Esophagus squamous epithelium (tissue), 5 donors: ENCODE results near the gene ITGA6. TPM values are rescaled to one million over a fixed set of nuclear protein-coding genes. Genes with fewer than 3 reads are reported as not detected.
"Not testable (repeated sequence)": the region's sequence is repeated elsewhere in the genome, so short reads cannot be mapped to it uniquely, and the experiment has no call there.

ENCODE experiments used
- DNase-seq: peaks from one replicate; lab custom pipeline; 2025; lab: John Stamatoyannopoulos, UW
- H3K27ac ChIP-seq, 4 donors: fragments of 200-600 bp; sonication (generic); one replicate each; pipeline ENCODE4 v1.5.1; 2016 to 2019; ENCODE audit warnings: mild to moderate bottlenecking in 1 of 4
- H3K27me3 ChIP-seq, 4 donors: fragments of 200-600 bp; sonication (generic); 1 replicate in 3 of 4; 2 replicates in 1 of 4; pipeline versions ENCODE4 v1.5.1 to v1.6.0; 2017 to 2021; ENCODE audit warnings: antibody characterized with exemption in 1 of 4
- H3K36me3 ChIP-seq, 3 donors: fragments of 200-600 bp; sonication (generic); one replicate each; pipeline ENCODE4 v1.5.1; 2016 to 2019
- H3K4me1 ChIP-seq, 3 donors: fragments of 200-600 bp; sonication (generic); one replicate each; pipeline ENCODE4 v1.5.1; 2017 to 2019
- H3K4me3 ChIP-seq, 4 donors: fragments of 200-600 bp; sonication (generic); 1 replicate in 3 of 4; 2 replicates in 1 of 4; pipeline ENCODE4 v1.5.1; 2016 to 2019; ENCODE audit warnings: mild to moderate bottlenecking in 2 of 4, moderate library complexity in 1 of 4
- H3K9me3 ChIP-seq, 3 donors: fragments of 200-600 bp; sonication (generic); one replicate each; pipeline ENCODE4 v1.5.1; 2016 to 2019
- POLR2A ChIP-seq, 4 donors: fragments of 450-650 bp; IDR thresholded peaks; one replicate each; pipeline ENCODE4 v1.6.1; 2017; ENCODE audit warnings: antibody characterized with exemption in 4 of 4, mild to moderate bottlenecking in 4 of 4, moderate library complexity in 3 of 4
- WGBS, 2 donors: methylation state at CpG; one replicate each; pipeline ENCODE4 v1.1.5; 2018; 5-methylcytosine and 5-hydroxymethylcytosine counted together
- intact Hi-C: fragments of 100-400 bp; cut with DNase I; formaldehyde crosslinking; loops from one replicate; pipeline ENCODE4 v1.15.0; 2022
- total RNA-seq, 4 donors: library from RNA; depleted of rRNA; stranded (reverse); fragments of >200 nt; gene quantifications; one replicate each; pipeline ENCODE4 v1.1.0, GENCODE V29; 2016
- TF ChIP-seq, protein P1 (sequence below), 6 experiments: fragments of 450-650 bp in 4 of 6; fragments of 200-600 bp in 2 of 6; sonication (generic) in 2 of 6; IDR thresholded peaks; one replicate each; pipeline ENCODE4 v1.5.1; 2016 to 2019; ENCODE audit warnings: antibody characterized with exemption in 6 of 6, mild to moderate bottlenecking in 4 of 6, moderate library complexity in 4 of 6
- donor health status: DM: yes; HTN: yes; CAD: no.

Gene ITGA6
- total RNA-seq, 4 donors from 2014 or later, result 60.0 to 164 (median 105) TPM

DNA sequence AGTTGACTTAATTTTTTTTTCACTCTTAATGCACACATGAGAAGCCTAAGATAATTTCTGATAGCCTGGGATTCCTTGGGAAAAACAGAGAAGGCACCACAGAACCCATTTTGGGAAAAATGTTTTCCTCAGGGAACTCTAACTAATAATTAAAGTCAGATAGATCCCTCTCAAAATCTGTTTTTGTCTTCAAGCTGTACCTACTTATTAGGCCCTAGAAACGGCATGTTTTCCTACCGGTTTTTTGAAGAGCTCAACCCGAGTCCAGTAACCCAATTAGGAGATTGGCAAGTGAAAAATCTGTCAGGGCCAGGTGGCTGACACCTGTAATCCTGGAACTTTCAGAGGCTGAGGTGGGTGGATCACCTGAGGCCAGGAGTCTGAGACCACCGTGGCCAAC lies 112.4 kb downstream of the ITGA6 start:
- intact Hi-C loops, result no loop called here
- Histone ChIP-seq H3K4me1 (no peaks in the 10 kb centered on the region), H3K27me3 (peaks cover 0 to 3% (median 0%) of the 10 kb centered on the region in 4 donors), H3K4me3 (no peak overlapping the region), H3K27ac (no peak overlapping the region), H3K36me3 (no peaks in the 10 kb centered on the region), H3K9me3 (no peaks in the 10 kb centered on the region)
- no peak for TF ChIP-seq POLR2A (IDR thresholded peaks at IDR 0.05)
- TF ChIP-seq, protein P1, sequence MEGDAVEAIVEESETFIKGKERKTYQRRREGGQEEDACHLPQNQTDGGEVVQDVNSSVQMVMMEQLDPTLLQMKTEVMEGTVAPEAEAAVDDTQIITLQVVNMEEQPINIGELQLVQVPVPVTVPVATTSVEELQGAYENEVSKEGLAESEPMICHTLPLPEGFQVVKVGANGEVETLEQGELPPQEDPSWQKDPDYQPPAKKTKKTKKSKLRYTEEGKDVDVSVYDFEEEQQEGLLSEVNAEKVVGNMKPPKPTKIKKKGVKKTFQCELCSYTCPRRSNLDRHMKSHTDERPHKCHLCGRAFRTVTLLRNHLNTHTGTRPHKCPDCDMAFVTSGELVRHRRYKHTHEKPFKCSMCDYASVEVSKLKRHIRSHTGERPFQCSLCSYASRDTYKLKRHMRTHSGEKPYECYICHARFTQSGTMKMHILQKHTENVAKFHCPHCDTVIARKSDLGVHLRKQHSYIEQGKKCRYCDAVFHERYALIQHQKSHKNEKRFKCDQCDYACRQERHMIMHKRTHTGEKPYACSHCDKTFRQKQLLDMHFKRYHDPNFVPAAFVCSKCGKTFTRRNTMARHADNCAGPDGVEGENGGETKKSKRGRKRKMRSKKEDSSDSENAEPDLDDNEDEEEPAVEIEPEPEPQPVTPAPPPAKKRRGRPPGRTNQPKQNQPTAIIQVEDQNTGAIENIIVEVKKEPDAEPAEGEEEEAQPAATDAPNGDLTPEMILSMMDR (IDR thresholded peaks at IDR 0.05), result no peak
- DNase-seq, result no peak
- WGBS, 2 donors, result 76 to 79% methylated on average over 4 of the region's 4 CpGs

DNA sequence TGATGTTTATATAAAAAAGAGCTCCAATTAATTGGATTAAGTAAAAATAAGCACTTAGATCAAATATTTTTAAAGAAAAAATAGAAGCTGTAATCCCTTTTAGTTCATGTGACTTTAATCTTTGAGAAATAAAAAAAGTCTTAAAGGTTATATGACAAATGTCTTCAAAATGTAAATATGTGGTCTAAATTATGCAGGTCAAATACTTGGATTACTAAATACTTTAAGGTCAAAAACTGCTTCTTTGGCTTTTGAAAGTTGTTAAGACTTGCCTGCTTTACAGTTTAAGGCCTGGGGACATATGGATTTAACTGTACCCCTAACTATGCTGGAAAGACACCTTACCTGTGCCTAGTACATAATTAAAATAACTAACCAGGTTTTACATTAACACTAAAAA lies 113.0 kb downstream of the ITGA6 start:
- DNase-seq, result no peak
- Histone ChIP-seq H3K4me3 (no peak overlapping the region), H3K36me3 (no peaks in the 10 kb centered on the region), H3K9me3 (no peaks in the 10 kb centered on the region), H3K4me1 (peaks cover 0 to 4% (median 0%) of the 10 kb centered on the region in 3 donors), H3K27me3 (peaks cover 0 to 3% (median 0%) of the 10 kb centered on the region in 4 donors), H3K27ac (no peak overlapping the region)
- TF ChIP-seq, protein P1 (IDR thresholded peaks at IDR 0.05), result no peak
- no peak for TF ChIP-seq POLR2A (IDR thresholded peaks at IDR 0.05)
- intact Hi-C loops, result no loop called here

DNA sequence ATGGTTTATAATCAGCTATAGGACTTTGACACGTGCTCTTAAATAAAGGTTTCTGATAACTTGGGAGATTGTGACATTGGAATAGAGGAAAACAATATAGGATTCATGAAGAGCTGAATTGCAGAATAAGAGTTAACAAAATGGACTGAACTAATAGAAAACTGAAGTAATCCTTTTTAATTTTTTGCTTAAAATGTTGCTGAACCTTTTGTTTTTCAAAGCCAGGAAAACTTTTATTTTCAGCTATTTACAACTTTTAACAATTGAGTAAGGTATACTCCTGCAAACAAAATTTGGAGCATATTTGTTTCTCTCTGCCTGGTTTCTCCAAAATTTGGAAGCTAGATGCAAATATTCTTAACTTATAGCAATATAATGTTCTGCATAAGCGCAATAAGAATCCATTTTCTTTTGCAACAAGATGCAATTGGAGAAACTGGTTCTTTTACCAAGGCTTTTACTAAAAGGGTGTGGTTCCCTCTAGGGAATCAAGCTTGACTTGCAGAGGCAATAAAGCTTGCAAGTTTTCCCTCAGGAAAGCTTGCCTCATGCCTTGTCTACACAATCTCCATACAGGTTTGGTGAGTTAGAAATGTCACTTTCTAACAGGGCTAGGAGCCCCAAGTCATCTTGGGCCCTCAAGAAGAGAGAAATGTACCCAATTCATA lies 118.2 kb downstream of the ITGA6 start:
- WGBS, 2 donors, result 73 to 76% methylated on average over 2 of the region's 2 CpGs
- TF ChIP-seq, protein P1 (IDR thresholded peaks at IDR 0.05), result peak in 2 of 6 experiments; percentile 12 to 27
- no peak for TF ChIP-seq POLR2A (IDR thresholded peaks at IDR 0.05)

DNA sequence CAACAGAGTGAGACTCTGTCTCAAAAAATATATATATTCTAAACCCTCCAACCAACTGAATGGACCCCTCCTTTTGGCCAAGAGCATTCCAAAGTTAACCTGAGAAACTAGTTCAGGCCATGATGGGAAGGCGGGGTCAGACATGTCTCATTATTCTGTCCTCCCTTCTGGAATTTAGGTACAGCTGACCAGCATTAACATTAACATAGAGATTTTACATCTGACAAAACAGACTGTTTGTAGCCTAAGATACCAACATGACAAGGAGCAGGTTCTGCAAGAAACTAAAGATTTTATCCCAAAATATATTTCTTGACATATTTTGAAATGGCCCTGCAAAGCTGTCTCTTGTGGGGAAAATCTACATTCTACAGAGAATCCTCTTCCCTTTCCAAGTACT lies 121.7 kb downstream of the ITGA6 start:
- TF ChIP-seq, protein P1 (IDR thresholded peaks at IDR 0.05), result no peak
- no peak for TF ChIP-seq POLR2A (IDR thresholded peaks at IDR 0.05)
- DNase-seq, result no peak
- no peak overlapping the region for H3K27ac ChIP-seq
- no peaks in the 10 kb centered on the region for H3K36me3 ChIP-seq
- peaks cover 0 to 36% (median 3%) of the 10 kb centered on the region in 3 donors for H3K4me1 ChIP-seq
- no peaks in the 10 kb centered on the region for H3K27me3 ChIP-seq
- intact Hi-C loops, result no loop called here
- 86 to 100% methylated on average over 1 of the region's 1 CpG for WGBS, 2 donors
- H3K9me3 ChIP-seq, result no peaks in the 10 kb centered on the region
- no peak overlapping the region for H3K4me3 ChIP-seq

More for the DNA sequence above, 118.2 kb downstream of the ITGA6 start:
- Histone ChIP-seq H3K4me3 (no peak overlapping the region), H3K27me3 (peaks cover 0 to 3% (median 0%) of the 10 kb centered on the region in 4 donors), H3K27ac (peak overlapping the region in 2 of 4 donors; percentile 48 to 60), H3K36me3 (no peaks in the 10 kb centered on the region), H3K9me3 (no peaks in the 10 kb centered on the region), H3K4me1 (peaks cover 0 to 32% (median 3%) of the 10 kb centered on the region in 3 donors)
- intact Hi-C loops, result no loop called here
- no peak for DNase-seq

DNA sequence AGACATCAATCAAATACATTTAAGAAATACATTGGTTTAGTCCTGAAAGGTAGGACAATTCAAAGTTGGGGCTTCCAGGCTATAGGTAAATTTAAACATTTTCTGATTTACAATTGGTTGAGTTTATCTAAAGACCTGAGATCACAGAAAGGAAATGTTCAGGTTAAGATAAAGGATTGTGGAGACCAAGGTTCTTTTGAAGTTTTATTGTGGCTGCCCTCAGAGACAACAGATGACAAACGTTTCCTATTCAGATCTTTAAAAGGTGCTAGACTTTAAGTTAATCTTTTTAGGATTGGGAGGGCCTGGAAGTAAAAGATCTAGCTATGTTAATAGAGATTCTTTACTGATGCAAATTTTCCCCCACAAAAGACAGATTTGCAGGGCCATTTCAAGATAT lies 122.4 kb downstream of the ITGA6 start:
- H3K36me3 ChIP-seq, H3K9me3 ChIP-seq, H3K4me3 ChIP-seq, H3K27me3 ChIP-seq, DNase-seq, intact Hi-C loops, H3K27ac ChIP-seq: not testable (repeated sequence)
- H3K4me1 ChIP-seq, result peaks cover 0 to 38% (median 5%) of the 10 kb centered on the region in 3 donors
- WGBS, 2 donors, result 42 to 54% methylated on average over 1 of the region's 1 CpG
